ENCODE data around the gene AMH. TPM values are rescaled to one million over a fixed set of nuclear protein-coding genes. Genes with fewer than 3 reads are reported as not detected.

Gene AMH
- polyA plus RNA-seq, 1 of the 3 experiments (the other 2 are of a cell fraction): 18.1 TPM

DNA sequence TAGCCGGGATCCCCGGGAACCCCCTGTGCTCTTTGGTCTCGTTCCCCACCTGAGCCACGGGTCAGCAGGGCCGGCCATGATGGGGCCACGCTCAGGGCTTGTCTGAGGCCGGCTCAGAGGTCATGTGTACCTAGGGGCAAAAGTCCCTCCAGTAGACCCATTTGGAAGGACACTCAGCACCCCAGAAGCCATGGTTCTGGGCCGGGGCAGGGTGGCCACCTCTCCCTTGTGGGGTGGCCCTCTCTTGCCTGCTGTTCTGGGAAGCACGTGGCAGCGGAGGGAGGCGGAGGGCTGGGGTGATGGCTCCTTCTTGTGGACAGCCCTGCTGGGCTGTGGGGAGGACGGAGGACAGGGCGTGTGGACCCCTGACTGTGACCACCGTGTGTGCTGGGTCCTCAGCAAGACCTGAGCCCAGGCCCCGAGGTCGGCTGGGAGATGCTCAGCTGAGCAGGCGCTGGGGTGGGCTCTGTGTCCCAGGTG lies 39.3 kb downstream of the AMH start:
- CTCF ChIA-PET: interaction anchor here (1.2 to 3.2 kb wide), 6 partner anchors 11 to 139 kb away, joined by 3 to 33 read pairs (median 4); partner anchors contain the start of genes PLEKHJ1 and TIMM13
- Histone ChIP-seq H3K9me2 (no peaks in the 10 kb centered on the region), H3K27me3 (ENCODE audit: insufficient read depth) (peaks cover 37% of the 10 kb centered on the region), H3K79me2 (ENCODE audit: insufficient read depth) (no peaks in the 10 kb centered on the region), H3K9ac (no peak overlapping the region), H3K4me3 (ENCODE audit: low read depth in 2 of 2, low read length in 1 of 2) (no peak overlapping the region), H3K4me2 (no peak overlapping the region), H4K20me1 (ENCODE audit: insufficient read depth) (peaks cover 10% of the 10 kb centered on the region; the same call in 1 of the 2 replicates), H3K9me3 (no peaks in the 10 kb centered on the region), H3F3A (replicated peaks; ENCODE audit: insufficient read depth) (peaks cover 10% of the 10 kb centered on the region), H3K27ac (ENCODE audit: low read depth in 2 of 2, low read length in 1 of 2) (no peak overlapping the region), H2AFZ (ENCODE audit: low read depth) (no peak overlapping the region), H3K36me3 (replicated peaks in 1 of 2; ENCODE audit: control insufficient read depth in 1 of 2, insufficient read depth in 2 of 2, low read length in 1 of 2) (no peaks in the 10 kb centered on the region), H3K4me1 (ENCODE audit: control insufficient read depth in 1 of 2, insufficient read depth in 2 of 2, low read depth in 1 of 2, low read length in 1 of 2) (peaks cover 0 to 4% of the 10 kb centered on the region in 2 experiments; a peak in 1 of 4 replicates)
- POLR2A ChIA-PET: interaction anchor here (0.7 to 1.6 kb wide), 2 partner anchors 12 to 18 kb away, joined by 3 to 4 read pairs; no protein-coding TSS in a partner anchor
- DNase-seq: no peak
- 78% methylated on average over 13 of the region's 17 CpGs for WGBS (ENCODE audit: low lambda C conversion rate)
- TF ChIP-seq, protein P1, sequence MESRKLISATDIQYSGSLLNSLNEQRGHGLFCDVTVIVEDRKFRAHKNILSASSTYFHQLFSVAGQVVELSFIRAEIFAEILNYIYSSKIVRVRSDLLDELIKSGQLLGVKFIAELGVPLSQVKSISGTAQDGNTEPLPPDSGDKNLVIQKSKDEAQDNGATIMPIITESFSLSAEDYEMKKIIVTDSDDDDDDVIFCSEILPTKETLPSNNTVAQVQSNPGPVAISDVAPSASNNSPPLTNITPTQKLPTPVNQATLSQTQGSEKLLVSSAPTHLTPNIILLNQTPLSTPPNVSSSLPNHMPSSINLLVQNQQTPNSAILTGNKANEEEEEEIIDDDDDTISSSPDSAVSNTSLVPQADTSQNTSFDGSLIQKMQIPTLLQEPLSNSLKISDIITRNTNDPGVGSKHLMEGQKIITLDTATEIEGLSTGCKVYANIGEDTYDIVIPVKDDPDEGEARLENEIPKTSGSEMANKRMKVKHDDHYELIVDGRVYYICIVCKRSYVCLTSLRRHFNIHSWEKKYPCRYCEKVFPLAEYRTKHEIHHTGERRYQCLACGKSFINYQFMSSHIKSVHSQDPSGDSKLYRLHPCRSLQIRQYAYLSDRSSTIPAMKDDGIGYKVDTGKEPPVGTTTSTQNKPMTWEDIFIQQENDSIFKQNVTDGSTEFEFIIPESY (IDR thresholded peaks at IDR 0.05; ENCODE audit: borderline replicate concordance, low read depth): no peak
- no peak for TF ChIP-seq SMC3 (IDR thresholded peaks at IDR 0.05; ENCODE audit: low read depth, low read length)
- no peak for TF ChIP-seq FOSL2 (IDR thresholded peaks at IDR 0.05; ENCODE audit: borderline replicate concordance, low read depth)
- TF ChIP-seq, protein P2, sequence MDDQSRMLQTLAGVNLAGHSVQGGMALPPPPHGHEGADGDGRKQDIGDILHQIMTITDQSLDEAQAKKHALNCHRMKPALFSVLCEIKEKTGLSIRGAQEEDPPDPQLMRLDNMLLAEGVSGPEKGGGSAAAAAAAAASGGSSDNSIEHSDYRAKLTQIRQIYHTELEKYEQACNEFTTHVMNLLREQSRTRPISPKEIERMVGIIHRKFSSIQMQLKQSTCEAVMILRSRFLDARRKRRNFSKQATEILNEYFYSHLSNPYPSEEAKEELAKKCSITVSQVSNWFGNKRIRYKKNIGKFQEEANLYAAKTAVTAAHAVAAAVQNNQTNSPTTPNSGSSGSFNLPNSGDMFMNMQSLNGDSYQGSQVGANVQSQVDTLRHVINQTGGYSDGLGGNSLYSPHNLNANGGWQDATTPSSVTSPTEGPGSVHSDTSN (IDR thresholded peaks at IDR 0.05): no peak
- no peak for TF ChIP-seq MEF2A (IDR thresholded peaks at IDR 0.05; ENCODE audit: borderline replicate concordance, low read depth)

DNA sequence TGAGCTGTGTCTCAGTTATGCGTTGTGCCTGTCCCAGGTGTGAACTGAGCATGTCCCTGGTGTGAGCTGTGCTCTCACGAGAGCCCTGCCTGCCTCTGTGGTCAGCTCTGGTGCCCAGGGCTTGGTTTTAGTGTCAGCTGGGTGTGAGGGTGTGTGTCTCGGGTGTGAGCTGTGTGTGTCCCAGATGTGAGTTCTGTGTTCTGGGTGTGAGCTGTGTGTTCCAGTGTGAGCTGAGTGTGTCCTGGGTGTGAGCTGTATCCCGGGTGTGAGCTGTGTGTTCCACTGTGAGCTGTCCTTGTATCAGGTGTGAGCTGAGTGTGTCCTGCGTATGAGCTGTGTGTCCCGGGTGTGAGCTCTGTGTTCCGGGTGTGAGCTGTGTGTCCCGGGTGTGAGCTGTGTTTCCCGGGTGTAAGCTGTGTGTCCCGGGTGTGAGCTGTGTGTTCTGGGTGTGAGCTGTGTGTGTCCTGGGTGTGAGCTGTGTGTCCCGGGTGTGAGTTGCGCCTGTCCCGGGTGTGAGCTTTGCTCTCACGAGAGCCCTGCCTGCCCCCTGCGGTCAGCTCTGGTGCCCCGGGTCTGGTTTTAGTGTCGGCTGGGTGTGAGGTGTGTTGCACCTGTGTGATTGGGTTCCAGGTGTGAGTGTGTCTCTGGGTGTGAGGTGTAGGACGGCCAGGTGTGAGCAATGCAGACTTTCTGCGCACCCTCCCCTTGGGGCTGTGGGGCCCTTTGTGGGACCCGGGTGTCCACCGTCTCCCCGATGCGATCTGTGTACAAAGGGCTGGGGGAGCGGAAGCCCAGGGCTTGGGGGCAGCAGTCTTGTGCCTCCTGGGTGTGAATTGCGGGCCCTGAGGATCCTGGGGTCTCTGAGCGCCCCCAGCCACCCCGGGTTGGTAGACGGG lies 39.9 kb downstream of the AMH start:
- TF ChIP-seq POLR2AphosphoS5 (IDR thresholded peaks at IDR 0.05; ENCODE audit: low read depth, low read length): no peak
- no peak for TF ChIP-seq EP300 (IDR thresholded peaks at IDR 0.05; ENCODE audit: borderline replicate concordance in 1 of 2, low read depth in 1 of 2, low read length in 1 of 2)
- TF ChIP-seq, protein P3, sequence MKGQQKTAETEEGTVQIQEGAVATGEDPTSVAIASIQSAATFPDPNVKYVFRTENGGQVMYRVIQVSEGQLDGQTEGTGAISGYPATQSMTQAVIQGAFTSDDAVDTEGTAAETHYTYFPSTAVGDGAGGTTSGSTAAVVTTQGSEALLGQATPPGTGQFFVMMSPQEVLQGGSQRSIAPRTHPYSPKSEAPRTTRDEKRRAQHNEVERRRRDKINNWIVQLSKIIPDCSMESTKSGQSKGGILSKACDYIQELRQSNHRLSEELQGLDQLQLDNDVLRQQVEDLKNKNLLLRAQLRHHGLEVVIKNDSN (IDR thresholded peaks at IDR 0.05; ENCODE audit: borderline replicate concordance, low read depth): no peak
- TF ChIP-seq, protein P4, sequence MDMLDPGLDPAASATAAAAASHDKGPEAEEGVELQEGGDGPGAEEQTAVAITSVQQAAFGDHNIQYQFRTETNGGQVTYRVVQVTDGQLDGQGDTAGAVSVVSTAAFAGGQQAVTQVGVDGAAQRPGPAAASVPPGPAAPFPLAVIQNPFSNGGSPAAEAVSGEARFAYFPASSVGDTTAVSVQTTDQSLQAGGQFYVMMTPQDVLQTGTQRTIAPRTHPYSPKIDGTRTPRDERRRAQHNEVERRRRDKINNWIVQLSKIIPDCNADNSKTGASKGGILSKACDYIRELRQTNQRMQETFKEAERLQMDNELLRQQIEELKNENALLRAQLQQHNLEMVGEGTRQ (IDR thresholded peaks at IDR 0.05; ENCODE audit: borderline replicate concordance, low read depth, low read length): no peak
- no peak for TF ChIP-seq MXI1 (IDR thresholded peaks at IDR 0.05; ENCODE audit: low read depth, low read length)
- TF ChIP-seq, protein P5, sequence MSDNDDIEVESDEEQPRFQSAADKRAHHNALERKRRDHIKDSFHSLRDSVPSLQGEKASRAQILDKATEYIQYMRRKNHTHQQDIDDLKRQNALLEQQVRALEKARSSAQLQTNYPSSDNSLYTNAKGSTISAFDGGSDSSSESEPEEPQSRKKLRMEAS (IDR thresholded peaks at IDR 0.05; ENCODE audit: low read depth): no peak
- TF ChIP-seq, protein P2 (IDR thresholded peaks at IDR 0.05): no peak
- no peak overlapping the region for H3K9ac ChIP-seq
- ChIA-PET POLR2A (interaction anchor here (0.7 to 1.6 kb wide), 2 partner anchors 13 to 18 kb away, joined by 3 to 4 read pairs; no protein-coding TSS in a partner anchor), CTCF (interaction anchor here (1.3 to 3.2 kb wide), 4 partner anchors 11 to 38 kb away, joined by 3 to 33 read pairs (median 16); no protein-coding TSS in a partner anchor)
- H3F3A ChIP-seq (replicated peaks; ENCODE audit: insufficient read depth): peaks cover 9% of the 10 kb centered on the region
- H3K79me2 ChIP-seq (ENCODE audit: insufficient read depth): no peaks in the 10 kb centered on the region
- H3K4me1 ChIP-seq (ENCODE audit: control insufficient read depth in 1 of 2, insufficient read depth in 2 of 2, low read depth in 1 of 2, low read length in 1 of 2): peaks cover 0 to 8% of the 10 kb centered on the region in 2 experiments; a peak in 1 of 4 replicates
- H3K27me3 ChIP-seq (ENCODE audit: insufficient read depth): peaks cover 37% of the 10 kb centered on the region
- 44% methylated on average over 17 of the region's 28 CpGs for WGBS (ENCODE audit: low lambda C conversion rate)
- no peak overlapping the region for H3K27ac ChIP-seq (ENCODE audit: low read depth in 2 of 2, low read length in 1 of 2)
- no peak overlapping the region for H3K4me2 ChIP-seq
- H4K20me1 ChIP-seq (ENCODE audit: insufficient read depth): peaks cover 16% of the 10 kb centered on the region; the same call in 1 of the 2 replicates
- H3K9me2 ChIP-seq: no peaks in the 10 kb centered on the region
- H3K4me3 ChIP-seq (ENCODE audit: low read depth in 2 of 2, low read length in 1 of 2): no peak overlapping the region
- no peak for DNase-seq
- no peak overlapping the region for H2AFZ ChIP-seq (ENCODE audit: low read depth)
- H3K9me3 ChIP-seq: no peaks in the 10 kb centered on the region
- no peaks in the 10 kb centered on the region for H3K36me3 ChIP-seq (replicated peaks in 1 of 2; ENCODE audit: control insufficient read depth in 1 of 2, insufficient read depth in 2 of 2, low read length in 1 of 2)
